ENCODE results near the gene GNL2. TPM values are rescaled to one million over a fixed set of nuclear protein-coding genes. Genes with fewer than 3 reads are reported as not detected.
A peak's percentile ranks its signal among the peaks of the same experiment; 100 is the strongest.

GNL2 gene
- total RNA-seq, 1 experiment from 2014 or later, result 74.7 TPM

DNA sequence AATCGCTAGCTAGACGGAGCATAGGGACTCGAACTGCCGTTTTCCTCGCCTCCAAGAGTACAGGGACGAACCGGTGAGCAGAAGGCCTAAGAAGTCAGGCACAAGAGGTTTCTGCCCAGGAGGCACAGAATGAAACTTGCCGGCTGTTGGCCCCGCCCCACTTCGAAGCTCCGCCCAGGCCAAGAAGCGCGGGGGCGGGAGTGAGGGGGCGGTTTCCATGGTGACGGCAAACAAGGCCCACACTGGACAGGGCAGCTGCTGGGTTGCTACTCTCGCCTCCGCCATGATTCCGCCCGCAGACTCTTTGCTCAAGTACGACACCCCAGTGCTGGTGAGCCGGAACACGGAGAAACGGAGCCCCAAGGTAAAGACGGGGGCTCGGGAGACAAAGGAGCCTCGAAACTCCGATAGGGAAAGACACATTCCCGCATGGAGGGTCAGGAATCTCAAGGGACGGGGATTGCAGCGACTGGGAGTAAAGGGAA is 39.0 kb downstream of the GNL2 start, which contains the start of gene DNALI1:
DNALI1 (plus strand) TSS at position 229 of the 485 bp plus-strand sequence; CDS start at position 284, 55 bp downstream.
- H3K27me3 Mint-ChIP-seq (ENCODE audit: unreplicated experiment), result no peaks in the 10 kb centered on the region
- CTCF ChIA-PET, result no interaction called here
- H3K36me3 Mint-ChIP-seq (ENCODE audit: insufficient read depth, unreplicated experiment), result peaks cover 30% of the 10 kb centered on the region
- intact Hi-C loops (cut with micrococcal nuclease; ENCODE audit: unreplicated experiment), result no loop called here
- BruUV-seq (replicated peaks), result no TSS peak
- no peaks in the 10 kb centered on the region for H3K9me3 Mint-ChIP-seq (ENCODE audit: low read depth, unreplicated experiment)
- H3K4me1 Mint-ChIP-seq (ENCODE audit: low read depth, unreplicated experiment), result peaks cover 16% of the 10 kb centered on the region
- DNase-seq, result peak; percentile 76
- H3K4me3 Mint-ChIP-seq (ENCODE audit: low read depth, unreplicated experiment), result peak within 1 kb of the TSS; percentile 54
- TF ChIP-seq, protein P1, sequence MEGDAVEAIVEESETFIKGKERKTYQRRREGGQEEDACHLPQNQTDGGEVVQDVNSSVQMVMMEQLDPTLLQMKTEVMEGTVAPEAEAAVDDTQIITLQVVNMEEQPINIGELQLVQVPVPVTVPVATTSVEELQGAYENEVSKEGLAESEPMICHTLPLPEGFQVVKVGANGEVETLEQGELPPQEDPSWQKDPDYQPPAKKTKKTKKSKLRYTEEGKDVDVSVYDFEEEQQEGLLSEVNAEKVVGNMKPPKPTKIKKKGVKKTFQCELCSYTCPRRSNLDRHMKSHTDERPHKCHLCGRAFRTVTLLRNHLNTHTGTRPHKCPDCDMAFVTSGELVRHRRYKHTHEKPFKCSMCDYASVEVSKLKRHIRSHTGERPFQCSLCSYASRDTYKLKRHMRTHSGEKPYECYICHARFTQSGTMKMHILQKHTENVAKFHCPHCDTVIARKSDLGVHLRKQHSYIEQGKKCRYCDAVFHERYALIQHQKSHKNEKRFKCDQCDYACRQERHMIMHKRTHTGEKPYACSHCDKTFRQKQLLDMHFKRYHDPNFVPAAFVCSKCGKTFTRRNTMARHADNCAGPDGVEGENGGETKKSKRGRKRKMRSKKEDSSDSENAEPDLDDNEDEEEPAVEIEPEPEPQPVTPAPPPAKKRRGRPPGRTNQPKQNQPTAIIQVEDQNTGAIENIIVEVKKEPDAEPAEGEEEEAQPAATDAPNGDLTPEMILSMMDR (IDR thresholded peaks at IDR 0.05; ENCODE audit: unreplicated experiment), result no peak
- H3K27ac Mint-ChIP-seq (ENCODE audit: unreplicated experiment), result peak within 1 kb of the TSS; percentile 70

DNA sequence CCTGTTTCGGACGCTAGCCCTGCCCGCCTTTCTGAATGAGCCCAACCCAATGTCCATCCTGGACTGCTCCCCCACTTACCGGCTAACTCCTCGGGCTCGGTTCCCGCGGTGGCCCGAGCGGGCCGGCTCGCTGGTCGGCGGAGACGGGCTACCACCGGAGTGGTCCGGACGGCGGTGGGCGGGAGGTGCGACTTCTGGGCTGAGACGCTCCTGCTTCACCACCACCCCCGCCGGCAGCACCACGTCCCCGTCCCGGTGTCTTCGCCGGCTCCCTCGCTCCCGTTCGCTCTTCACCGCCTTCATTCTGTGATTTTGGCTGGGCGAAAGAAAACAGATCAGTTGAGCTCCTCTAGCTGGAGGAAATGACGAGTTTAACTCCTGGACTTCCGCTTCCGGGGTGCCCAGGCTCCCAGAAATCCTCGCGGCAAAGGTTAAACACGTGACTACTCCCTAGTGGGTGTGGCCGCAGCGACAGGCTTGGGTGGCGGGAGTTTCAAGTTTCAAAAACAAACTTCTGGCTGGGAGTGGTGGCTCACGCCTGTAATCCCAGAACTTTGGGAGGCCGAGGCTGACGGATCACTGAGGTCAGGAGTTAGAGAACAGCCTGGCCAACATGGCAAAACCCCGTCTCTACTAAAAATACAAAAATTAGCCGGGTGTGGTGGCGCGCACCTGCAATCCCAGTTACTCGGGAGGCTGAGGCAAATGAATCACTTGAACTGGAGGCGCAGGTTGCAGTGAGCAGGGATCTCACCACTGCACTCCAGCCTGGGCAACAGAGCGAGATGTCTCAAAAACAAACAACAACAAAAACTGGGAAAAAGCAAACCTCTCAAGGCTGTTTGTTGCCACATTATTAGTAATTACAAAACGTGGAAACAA is 41.6 kb downstream of the GNL2 start, which contains the start of gene SNIP1:
SNIP1 (minus strand) TSS at position 367 of the 882 bp plus-strand sequence; CDS start at position 303, 64 bp downstream.
- BruUV-seq (replicated peaks), result no TSS peak
- CTCF ChIA-PET, result interaction anchor here (0.5 to 0.9 kb wide), 3 partner anchors 20 to 124 kb away, joined by 3 to 4 read pairs (median 3); no protein-coding TSS in a partner anchor
- Mint-ChIP-seq H3K36me3 (ENCODE audit: insufficient read depth, unreplicated experiment) (peaks cover 56% of the 10 kb centered on the region), H3K27ac (ENCODE audit: unreplicated experiment) (peak within 1 kb of the TSS; percentile 95), H3K27me3 (ENCODE audit: unreplicated experiment) (no peaks in the 10 kb centered on the region), H3K4me1 (ENCODE audit: low read depth, unreplicated experiment) (peaks cover 16% of the 10 kb centered on the region), H3K9me3 (ENCODE audit: low read depth, unreplicated experiment) (no peaks in the 10 kb centered on the region), H3K4me3 (ENCODE audit: low read depth, unreplicated experiment) (peak within 1 kb of the TSS; percentile 92)
- intact Hi-C loops (cut with micrococcal nuclease; ENCODE audit: unreplicated experiment), result no loop called here
- peak; percentile 90 for DNase-seq
- TF ChIP-seq, protein P1 (IDR thresholded peaks at IDR 0.05; ENCODE audit: unreplicated experiment), result no peak

DNA sequence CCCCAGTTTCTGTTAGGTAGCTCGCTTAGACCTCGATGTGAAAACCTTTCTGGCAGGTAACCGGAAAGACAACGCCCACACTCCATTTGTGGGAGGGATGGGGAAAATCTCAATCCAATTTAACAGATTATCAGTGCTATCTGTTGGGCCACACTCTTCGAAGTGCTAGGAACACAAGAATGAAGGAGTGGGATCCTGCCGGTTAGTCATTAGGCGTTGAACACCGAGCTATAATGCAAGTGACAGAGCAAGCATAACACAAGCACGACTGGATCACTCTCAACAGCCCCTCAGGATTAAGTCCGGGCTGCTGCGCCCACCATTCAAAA is 42.2 kb downstream of the GNL2 start:
- TF ChIP-seq, protein P1 (IDR thresholded peaks at IDR 0.05; ENCODE audit: unreplicated experiment), result no peak
- intact Hi-C loops (cut with micrococcal nuclease; ENCODE audit: unreplicated experiment), result no loop called here
- CTCF ChIA-PET, result interaction anchor here (0.9 kb wide), 2 partner anchors 19 to 125 kb away, joined by 3 read pairs; no protein-coding TSS in a partner anchor
- H3K27ac Mint-ChIP-seq (ENCODE audit: unreplicated experiment), result peak overlapping the region; percentile 95
- peaks cover 61% of the 10 kb centered on the region for H3K36me3 Mint-ChIP-seq (ENCODE audit: insufficient read depth, unreplicated experiment)
- no peak for DNase-seq
- peak overlapping the region; percentile 92 for H3K4me3 Mint-ChIP-seq (ENCODE audit: low read depth, unreplicated experiment)
- BruUV-seq (replicated peaks), result TSS peak; percentile 39
- no peaks in the 10 kb centered on the region for H3K27me3 Mint-ChIP-seq (ENCODE audit: unreplicated experiment)
- no peaks in the 10 kb centered on the region for H3K9me3 Mint-ChIP-seq (ENCODE audit: low read depth, unreplicated experiment)
- peaks cover 16% of the 10 kb centered on the region for H3K4me1 Mint-ChIP-seq (ENCODE audit: low read depth, unreplicated experiment)

DNA sequence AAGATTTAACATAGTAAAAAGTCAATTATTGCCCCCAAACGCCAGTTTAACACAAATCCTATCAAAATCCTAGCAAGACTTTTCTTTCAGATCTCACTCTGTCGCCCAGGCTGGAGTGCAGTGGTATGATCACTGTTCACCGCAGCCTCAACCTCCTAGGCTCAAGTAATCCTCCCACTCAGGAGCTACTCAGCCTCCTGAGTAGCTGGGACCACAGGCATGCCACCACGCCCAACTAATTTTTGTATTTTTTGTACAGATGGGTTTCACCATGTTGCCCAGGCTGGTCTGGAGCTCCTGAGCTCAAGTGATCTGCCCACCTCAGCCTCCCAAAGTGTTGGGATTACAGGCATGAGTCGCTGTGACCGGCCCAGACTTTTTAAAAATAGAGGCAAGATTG is 46.4 kb downstream of the GNL2 start:
- intact Hi-C loops (cut with micrococcal nuclease; ENCODE audit: unreplicated experiment), result no loop called here
- H3K36me3 Mint-ChIP-seq (ENCODE audit: insufficient read depth, unreplicated experiment), result peaks cover 75% of the 10 kb centered on the region
- H3K27me3 Mint-ChIP-seq (ENCODE audit: unreplicated experiment), result no peaks in the 10 kb centered on the region
- no TSS peak for BruUV-seq (replicated peaks)
- TF ChIP-seq, protein P1 (IDR thresholded peaks at IDR 0.05; ENCODE audit: unreplicated experiment), result no peak
- no peak overlapping the region for H3K4me3 Mint-ChIP-seq (ENCODE audit: low read depth, unreplicated experiment)
- no peak overlapping the region for H3K27ac Mint-ChIP-seq (ENCODE audit: unreplicated experiment)
- CTCF ChIA-PET, result interaction anchor here (0.7 kb wide), 1 partner anchor 28 kb away, joined by 5 read pairs; no protein-coding TSS in a partner anchor
- H3K9me3 Mint-ChIP-seq (ENCODE audit: low read depth, unreplicated experiment), result no peaks in the 10 kb centered on the region
- peaks cover 16% of the 10 kb centered on the region for H3K4me1 Mint-ChIP-seq (ENCODE audit: low read depth, unreplicated experiment)
- DNase-seq, result no peak
